ENCODE data around the gene CHN2. TPM values are rescaled to one million over a fixed set of nuclear protein-coding genes. Genes with fewer than 3 reads are reported as not detected.

Gene CHN2
- total RNA-seq, 1 donor from 2014 or later, result 0.50 TPM

GRCh38 chr7:29355388-29355787, 160.8 kb downstream of the CHN2 start:
- TF ChIP-seq CTCF (IDR thresholded peaks at IDR 0.05), result no peak
- DNase-seq (ENCODE audit: low spot score), result no peak
- Mint-ChIP-seq H3K27me3 (ENCODE audit: low read depth) (peaks cover 2% of the 10 kb centered on the region), H3K4me3 (ENCODE audit: unreplicated experiment) (no peak overlapping the region), H3K4me1 (ENCODE audit: low read depth) (no peaks in the 10 kb centered on the region), H3K27ac (ENCODE audit: unreplicated experiment) (no peak overlapping the region), H3K9me3 (ENCODE audit: low read depth) (no peaks in the 10 kb centered on the region), H3K36me3 (ENCODE audit: low read depth) (no peaks in the 10 kb centered on the region)

GRCh38 chr7:29356631-29357030, 162.1 kb downstream of the CHN2 start:
- Mint-ChIP-seq H3K4me3 (ENCODE audit: unreplicated experiment) (no peak overlapping the region), H3K9me3 (ENCODE audit: low read depth) (no peaks in the 10 kb centered on the region), H3K4me1 (ENCODE audit: low read depth) (no peaks in the 10 kb centered on the region), H3K27me3 (ENCODE audit: low read depth) (peaks cover 2% of the 10 kb centered on the region), H3K27ac (ENCODE audit: unreplicated experiment) (no peak overlapping the region), H3K36me3 (ENCODE audit: low read depth) (no peaks in the 10 kb centered on the region)
- TF ChIP-seq CTCF (IDR thresholded peaks at IDR 0.05), result no peak
- DNase-seq (ENCODE audit: low spot score), result no peak

GRCh38 chr7:29359482-29360093, 165.0 kb downstream of the CHN2 start:
- no peak for DNase-seq (ENCODE audit: low spot score)
- Mint-ChIP-seq H3K27me3 (ENCODE audit: low read depth) (peaks cover 9% of the 10 kb centered on the region), H3K4me1 (ENCODE audit: low read depth) (no peaks in the 10 kb centered on the region), H3K9me3 (ENCODE audit: low read depth) (no peaks in the 10 kb centered on the region), H3K27ac (ENCODE audit: unreplicated experiment) (no peak overlapping the region), H3K4me3 (ENCODE audit: unreplicated experiment) (no peak overlapping the region), H3K36me3 (ENCODE audit: low read depth) (no peaks in the 10 kb centered on the region)
- no peak for TF ChIP-seq CTCF (IDR thresholded peaks at IDR 0.05)

GRCh38 chr7:29360633-29361625, 166.4 kb downstream of the CHN2 start:
- no peaks in the 10 kb centered on the region for H3K9me3 Mint-ChIP-seq (ENCODE audit: low read depth)
- TF ChIP-seq CTCF (IDR thresholded peaks at IDR 0.05), result no peak
- no peaks in the 10 kb centered on the region for H3K36me3 Mint-ChIP-seq (ENCODE audit: low read depth)
- H3K4me3 Mint-ChIP-seq (ENCODE audit: unreplicated experiment), result no peak overlapping the region
- no peak overlapping the region for H3K27ac Mint-ChIP-seq (ENCODE audit: unreplicated experiment)
- no peak for DNase-seq (ENCODE audit: low spot score)
- H3K27me3 Mint-ChIP-seq (ENCODE audit: low read depth), result peaks cover 9% of the 10 kb centered on the region
- no peaks in the 10 kb centered on the region for H3K4me1 Mint-ChIP-seq (ENCODE audit: low read depth)

- no peak for TF ChIP-seq CTCF (IDR thresholded peaks at IDR 0.05)
- Mint-ChIP-seq H3K27ac (ENCODE audit: unreplicated experiment) (no peak overlapping the region), H3K9me3 (ENCODE audit: low read depth) (no peaks in the 10 kb centered on the region), H3K4me1 (ENCODE audit: low read depth) (no peaks in the 10 kb centered on the region), H3K27me3 (ENCODE audit: low read depth) (peaks cover 9% of the 10 kb centered on the region), H3K36me3 (ENCODE audit: low read depth) (no peaks in the 10 kb centered on the region), H3K4me3 (ENCODE audit: unreplicated experiment) (no peak overlapping the region)
- DNase-seq (ENCODE audit: low spot score), result no peak
These were observed 167.8 kb downstream of the CHN2 start for GRCh38 chr7:29362380-29362779.
